Jurkat, Clone E6-1 (cell line): ENCODE data around the gene ELF1.
"Not testable (repeated sequence)": the region's sequence is repeated elsewhere in the genome, so short reads cannot be mapped to it uniquely, and the experiment has no call there.

ENCODE experiments used
- DNase-seq: peaks from one replicate; pipeline ENCODE4 v3.0.0-alpha.2; 2011; ENCODE audit warnings: low read depth, low spot score
- H3K4me3 ChIP-seq: 2 replicates; pipeline ENCODE4 v1.5.1; 2011; ENCODE audit warnings: mild to moderate bottlenecking, low read length, control low read depth, moderate library complexity

ELF1 gene

DNA sequence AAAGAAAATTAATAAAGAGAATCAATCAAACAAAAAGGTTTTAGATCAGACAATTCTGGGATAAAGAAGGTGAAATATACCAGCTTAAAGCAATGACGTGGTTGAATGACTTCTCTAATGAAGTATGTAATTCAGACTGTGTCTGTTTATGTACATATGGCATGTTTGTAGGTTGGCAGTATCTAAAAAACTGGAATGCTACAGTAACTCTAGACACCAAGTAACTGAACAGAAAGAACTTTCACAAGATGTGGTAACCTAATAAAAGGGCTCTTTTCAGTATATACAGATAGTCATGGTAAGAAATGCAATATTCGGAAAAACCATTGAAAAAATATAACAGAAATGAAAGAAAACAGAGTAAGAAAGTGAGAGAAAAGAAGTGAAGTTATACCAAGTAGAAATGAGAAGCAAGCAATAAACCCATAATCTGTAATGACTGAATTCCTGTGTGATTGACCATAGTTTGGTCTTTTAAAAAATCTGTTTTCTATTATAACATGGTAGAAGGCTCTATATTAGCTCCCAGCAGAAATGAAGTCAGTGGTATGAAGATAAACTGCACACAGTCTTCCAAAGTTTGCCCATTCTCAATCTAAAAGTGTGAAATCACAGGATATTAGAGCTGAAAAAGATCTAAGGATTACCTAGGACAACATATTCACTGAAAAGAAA is 31.4 kb downstream of the ELF1 start:
- no peak overlapping the region for H3K4me3 ChIP-seq
- no peak for DNase-seq

DNA sequence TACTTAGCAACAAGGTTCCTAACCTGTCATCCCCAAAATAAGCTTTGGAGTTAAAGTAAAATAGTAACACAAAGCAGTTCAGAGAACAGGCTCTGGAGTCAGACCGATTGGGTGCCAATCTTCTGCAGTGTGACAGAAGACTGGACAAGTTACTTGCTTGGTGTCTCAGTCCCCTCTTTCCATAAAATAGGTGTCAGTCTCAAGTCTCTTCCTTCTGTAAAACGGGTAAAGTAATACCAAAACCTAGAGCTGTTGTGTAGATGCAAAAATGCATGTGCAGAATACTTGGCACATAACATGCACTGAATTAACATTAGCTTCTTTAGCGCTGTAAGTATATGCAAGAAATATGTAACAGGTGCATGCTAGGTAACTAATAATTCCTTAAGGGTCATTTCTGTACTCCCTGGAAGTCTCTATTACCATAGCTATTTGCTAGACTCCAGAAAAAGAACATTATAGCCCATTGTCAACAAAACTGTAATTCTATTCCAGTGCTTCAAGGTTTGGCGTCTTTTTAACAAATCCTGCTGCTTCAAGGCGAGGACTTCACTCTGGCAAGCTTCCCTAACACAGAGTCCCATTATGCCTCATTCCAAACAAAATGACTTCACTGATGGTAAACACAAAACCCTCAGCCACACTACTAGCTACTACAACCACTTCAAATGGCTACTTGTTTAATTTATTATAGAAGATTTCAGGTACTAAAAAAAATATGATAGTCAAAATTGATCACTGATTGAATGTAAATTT is 32.8 kb downstream of the ELF1 start:
- no peak for DNase-seq
- H3K4me3 ChIP-seq, result no peak overlapping the region

DNA sequence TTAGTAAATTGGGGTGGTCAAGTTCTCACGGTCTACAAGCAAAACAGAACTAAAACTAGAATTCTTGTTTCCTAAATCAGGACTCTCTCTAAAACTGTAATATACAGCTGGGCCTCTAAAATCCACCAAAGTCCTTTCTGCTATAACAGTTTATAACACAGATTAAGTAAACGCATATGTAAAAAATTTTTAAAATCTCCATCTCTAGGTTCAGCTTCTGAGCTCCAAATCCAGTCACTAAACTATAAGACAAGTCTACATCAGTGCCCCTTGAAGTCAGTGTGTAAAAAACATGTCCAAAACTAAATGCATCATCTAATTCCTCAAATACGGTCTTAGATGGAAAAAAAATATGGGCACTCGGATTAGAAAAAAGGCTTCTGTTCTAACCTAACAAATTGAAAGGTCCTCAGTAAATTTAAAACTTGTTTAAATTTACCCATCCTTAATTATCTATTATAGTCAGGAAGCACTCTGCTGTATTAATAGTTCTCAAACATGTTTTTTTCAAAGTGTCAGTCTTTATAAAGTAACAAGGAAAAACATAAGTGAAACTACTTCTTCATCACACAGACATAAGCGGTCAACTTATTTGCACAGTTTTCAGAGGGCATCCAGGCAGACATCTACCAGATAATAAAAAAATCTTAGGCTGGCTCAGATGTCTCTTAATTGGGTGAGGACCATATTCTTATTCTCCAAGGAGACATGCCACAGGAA is 33.6 kb downstream of the ELF1 start:
- DNase-seq, result no peak
- peak overlapping the region; percentile 40 for H3K4me3 ChIP-seq

DNA sequence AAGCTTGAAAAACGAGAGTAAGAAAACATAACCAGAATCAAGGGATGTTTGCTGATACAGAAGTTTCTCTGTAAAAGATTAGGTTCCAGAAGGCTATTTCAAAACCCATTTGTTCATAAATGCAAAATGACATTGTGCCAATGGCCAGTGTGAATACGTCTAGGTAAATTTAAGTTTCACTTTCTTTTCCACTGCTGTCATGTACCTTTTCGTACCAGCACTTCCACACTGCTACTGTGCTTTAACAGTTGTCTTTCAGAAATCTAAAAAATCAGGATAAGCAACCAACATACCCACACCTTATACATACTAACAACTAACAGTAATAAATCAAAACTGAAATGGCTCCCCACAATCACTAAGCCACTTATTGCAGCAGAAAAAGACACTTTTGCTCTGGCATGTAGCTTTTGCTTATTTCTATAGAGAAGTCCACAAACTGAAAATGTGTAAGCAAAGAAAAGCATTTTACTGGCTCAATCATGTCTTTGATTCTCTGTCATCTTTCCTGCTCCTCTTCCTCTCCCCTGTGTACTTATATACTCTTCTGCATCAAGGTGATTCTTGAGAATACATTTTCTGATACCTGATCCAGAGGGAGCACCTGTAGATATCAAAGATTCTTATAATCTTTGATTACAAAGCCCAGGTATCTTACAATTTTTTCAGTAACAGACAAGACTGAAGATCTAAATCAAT is 34.3 kb downstream of the ELF1 start:
- peak overlapping the region; percentile 40 for H3K4me3 ChIP-seq
- DNase-seq, result no peak

DNA sequence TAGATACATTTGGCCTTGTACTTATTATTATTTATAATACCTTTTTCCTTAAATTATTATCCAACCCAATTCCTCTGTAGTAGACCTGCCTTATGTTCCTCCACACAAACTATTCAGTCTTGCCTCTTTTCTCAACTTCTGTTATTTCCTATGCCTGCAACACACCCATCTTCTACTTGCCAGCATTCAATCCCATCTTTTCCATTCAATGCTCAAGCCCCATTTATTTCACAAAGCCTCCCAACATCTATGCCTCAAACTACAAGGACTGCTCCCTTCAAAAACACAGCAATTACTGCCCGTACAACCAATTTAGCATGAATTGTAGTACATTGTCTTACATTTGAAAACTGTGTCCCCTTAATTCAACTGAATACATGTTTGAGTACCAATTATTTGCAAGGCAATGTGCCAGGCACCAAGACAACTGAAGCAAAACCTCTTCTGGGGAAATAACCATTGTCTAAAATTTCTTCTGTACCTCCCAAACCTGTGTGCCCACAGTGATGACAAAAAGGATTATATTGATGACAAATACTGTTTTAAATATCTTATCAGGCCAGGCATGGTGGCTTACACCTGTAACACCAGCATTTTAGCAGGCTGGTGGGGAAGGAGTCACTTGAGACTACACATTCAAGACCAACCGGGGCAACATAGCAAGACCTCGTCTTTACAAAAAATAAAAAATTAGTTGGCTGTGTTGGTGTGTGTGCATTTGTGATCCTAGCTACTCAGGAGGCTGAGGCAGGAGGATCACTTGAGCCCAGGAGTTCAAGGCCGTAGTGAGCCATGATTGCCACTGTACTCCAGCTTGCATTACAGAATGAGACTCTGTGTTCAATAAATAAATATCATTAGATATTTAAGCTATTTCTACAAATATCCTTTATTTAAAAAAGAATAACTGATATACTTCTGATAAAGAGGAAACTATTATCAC is 35.1 kb downstream of the ELF1 start:
- H3K4me3 ChIP-seq, result peak overlapping the region; percentile 40
- no peak for DNase-seq

DNA sequence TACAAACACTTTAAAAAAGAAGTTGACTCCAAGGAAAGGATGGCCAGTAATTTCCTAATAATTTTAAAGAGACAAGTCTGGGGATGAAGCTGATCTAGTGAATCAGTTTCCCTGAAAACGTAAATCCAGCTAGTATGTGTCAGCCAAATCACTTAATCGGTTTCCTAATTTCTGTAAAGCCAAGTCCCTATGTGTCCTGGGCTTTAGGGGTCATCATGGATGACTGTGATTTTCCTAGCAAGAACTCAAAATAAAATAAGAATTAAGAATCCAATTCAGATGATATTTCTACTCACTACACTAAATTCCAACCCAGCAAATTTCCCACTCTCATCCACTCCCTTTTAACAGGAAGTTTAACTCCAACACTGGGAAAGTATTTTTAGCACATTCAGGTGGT is 35.9 kb downstream of the ELF1 start:
- peak overlapping the region; percentile 40 for H3K4me3 ChIP-seq
- DNase-seq, result no peak

DNA sequence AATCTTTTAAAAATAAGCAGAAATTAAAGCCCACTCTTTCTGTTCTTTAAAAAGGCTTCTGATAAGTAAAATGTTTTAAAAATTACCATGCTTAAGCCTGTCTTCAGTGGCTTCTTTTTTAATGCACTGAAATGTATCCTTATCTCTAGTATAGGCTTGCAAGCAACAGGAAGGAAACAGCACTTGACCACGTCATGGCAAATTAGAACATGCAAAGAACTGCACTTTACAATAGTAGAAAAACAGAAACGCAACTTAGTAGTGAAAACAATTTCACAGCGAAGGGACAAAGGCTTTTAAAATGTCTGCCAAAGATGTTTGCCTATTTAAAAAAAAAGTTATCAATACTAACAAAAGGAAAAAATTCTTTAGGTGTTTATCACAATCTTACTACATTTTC is 36.3 kb downstream of the ELF1 start:
- peak; percentile 88 for DNase-seq
- peak overlapping the region; percentile 40 for H3K4me3 ChIP-seq

DNA sequence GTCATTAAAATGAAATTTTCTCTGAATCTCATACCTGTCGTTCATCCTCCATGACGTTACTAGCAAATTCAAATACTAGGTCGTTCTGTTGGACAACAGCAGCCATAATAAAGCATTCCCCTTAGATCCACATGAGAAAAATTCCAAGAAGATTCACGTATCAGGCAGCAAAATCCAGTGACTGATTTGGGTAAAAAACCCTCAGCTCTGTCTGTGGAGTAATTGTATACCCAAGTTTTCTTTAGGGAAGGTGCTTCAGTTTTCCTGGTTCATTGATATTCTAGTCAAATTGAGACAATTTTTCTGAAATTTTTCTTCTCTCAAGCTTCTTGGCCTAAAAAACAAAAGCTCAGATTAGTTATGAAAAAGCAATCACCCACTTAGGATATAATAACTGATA is 37.2 kb downstream of the ELF1 start:
- no peak for DNase-seq
- peak overlapping the region; percentile 40 for H3K4me3 ChIP-seq

DNA sequence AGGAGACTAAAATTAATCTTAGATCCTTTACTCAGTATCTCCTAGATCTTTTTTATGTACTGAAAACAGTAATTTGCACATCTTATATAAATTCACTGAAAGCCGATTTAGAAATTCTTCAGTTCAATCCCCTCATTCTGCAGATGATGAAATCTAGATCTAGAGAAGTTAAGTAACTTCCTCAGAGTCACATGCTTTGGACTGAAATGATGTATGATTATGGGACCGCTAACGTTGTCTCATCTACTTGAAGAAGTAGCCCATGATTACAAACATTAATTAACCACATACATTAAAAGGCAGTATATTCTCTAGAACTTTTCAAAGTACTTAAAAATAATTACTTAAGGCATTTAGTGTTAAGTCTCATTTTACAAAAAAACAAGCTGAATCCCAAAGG is 37.8 kb downstream of the ELF1 start:
- no peak for DNase-seq
- peak overlapping the region; percentile 40 for H3K4me3 ChIP-seq

DNA sequence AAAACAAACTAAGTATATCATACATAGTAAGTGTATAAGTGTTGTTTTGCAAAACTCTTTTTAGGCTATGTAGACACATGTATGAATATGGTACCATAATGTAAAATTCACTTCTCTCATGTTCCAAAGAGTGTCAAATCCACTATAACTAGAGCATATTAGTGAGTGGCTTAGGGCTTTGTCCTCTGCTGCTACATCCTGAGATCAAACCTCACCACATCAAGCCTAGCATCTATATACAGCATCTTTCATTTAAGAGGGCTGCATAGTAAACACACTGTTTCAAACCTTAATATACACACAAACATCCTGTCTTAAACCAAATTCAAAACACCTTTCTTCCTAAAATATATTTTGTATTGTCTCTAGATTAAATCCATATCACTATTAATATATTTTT is 38.7 kb downstream of the ELF1 start:
- DNase-seq, result peak; percentile 82
- H3K4me3 ChIP-seq, result no peak overlapping the region

DNA sequence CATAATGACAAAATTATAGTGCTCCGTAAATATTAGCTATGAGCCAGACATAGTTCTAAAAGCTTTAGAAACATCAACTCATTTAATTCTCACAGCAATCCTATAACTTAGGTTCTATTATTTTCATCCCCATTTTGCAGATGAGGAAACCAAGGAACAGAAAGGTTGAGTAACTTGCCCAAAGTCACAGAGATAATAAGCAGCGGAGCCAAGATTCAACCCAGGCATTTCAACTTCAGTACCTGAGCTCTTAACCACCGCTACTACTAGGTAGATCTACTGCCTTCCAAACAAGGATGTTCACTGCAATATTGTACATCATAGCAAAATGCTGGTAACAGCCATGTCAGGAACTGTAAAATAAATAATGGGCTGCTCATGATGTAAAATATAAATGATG is 39.9 kb downstream of the ELF1 start:
- no peak overlapping the region for H3K4me3 ChIP-seq
- no peak for DNase-seq

DNA sequence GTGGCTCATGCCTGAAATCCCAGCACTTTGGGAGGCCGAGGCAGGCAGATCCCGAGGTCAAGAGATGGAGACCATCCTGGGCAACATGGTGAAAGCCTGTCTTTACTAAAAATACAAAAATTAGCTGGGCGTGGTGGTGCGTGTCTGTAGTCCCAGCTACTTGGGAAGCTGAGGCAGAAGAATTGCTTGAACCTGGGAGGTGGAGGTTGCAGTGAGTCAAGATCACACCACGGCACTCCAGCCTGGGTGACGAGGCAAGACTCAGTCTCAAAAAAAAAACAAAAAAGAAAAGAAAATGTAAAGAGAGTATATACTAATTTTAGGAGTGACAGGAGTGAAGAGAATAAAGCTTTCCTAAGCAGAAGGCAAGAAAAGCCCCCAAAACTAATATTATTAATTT is 41.0 kb downstream of the ELF1 start:
- H3K4me3 ChIP-seq, DNase-seq: not testable (repeated sequence)

DNA sequence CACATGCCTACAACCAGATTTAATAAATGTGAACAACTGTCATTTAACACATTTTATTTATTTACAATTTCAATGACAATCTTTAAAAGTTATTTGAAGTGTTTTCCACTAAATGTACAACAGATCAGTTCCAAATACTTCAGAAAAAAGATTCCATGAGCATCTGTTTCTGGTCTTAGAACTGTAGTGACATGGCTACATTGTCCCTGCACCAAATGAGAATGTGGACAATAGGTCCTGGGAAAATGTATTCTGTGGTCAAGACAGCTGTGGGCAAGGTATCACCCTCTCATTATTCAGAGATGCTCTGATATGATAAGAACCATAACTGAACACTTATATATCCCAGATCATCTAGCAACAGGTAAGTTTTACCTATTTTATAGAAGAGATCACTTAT is 43.7 kb downstream of the ELF1 start:
- DNase-seq, result no peak
- H3K4me3 ChIP-seq, result no peak overlapping the region

DNA sequence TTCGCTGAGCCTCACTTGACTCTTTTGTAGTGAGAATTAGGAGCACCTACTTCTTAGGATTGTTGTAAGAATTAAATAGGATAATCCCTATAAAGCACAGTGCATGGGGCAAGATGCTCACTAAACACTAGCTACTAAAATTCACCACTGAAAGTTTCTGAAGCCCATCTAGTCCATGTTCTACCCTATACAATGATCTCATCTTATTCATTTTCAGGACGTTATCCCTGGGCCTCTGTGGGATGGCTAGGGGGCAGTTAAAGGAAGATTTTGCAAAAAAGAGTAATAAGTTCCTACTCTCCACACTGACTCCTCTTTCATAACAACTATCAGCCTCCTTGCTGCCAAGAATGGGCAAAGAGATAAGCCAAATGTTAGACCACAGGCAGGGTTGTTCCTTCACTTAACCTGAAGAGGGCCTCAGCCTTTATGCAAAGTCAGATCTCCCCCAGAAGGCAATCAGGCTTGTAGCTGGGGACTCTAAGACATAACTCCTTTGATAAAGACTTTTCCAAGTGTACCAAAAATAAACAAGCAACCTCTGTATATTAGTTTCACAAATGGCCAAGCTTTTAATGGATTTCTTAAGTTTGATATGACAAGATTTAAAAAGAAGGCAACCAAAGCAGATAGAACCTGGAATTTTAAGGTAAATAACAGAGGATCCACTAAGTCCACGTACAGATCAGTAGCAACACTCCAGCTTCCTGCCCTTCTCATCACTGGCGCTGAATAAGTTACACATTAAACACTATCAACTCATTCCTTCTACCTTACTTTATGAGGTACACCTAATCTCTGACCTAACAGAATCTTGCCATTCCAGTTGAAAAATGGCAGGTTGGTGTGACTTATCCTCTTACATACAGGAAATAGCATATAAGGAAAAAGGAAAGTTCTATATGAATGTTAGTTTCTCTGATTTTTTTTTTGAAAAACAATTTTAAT is 44.4 kb downstream of the ELF1 start:
- peak; percentile 83 for DNase-seq
- no peak overlapping the region for H3K4me3 ChIP-seq

DNA sequence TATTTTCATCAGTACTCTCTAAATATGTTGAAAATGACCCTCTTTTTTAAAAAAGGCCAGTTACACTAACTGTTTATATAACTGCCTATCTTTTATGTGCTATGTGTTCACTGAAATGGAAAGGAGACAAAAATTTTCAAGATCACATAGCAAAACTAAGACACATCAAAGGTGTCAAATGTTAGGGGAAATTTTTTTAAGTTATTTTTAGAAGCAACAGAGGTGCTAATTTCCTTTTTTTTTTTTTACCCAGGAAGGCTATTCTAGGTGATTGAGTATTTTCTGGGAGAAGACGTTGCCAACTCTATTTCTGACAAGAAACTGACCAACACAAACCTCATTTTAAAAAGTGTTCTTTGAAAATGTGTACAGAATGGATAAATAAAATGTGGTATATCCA is 45.7 kb downstream of the ELF1 start:
- no peak for DNase-seq
- H3K4me3 ChIP-seq, result no peak overlapping the region

DNA sequence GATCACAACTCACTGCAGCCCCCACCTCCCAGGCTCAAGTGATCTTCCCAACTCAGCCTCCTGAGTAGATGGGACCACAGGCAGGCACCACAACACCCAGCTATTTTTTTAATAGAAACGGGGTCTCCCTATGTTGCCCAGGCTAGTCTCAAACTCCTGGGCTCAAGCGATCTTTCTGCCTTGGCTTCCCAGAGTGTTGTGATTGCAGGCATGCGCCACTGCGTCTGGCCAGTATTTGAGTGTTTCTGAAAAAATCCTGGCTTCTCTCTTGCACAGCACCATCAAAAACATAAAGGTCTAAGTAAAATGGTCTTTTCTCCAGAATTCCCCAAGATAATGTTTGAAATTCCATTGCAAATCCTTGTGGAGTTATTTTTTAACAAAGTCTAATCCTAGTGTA is 47.8 kb downstream of the ELF1 start:
- H3K4me3 ChIP-seq, result no peak overlapping the region
- no peak for DNase-seq

DNA sequence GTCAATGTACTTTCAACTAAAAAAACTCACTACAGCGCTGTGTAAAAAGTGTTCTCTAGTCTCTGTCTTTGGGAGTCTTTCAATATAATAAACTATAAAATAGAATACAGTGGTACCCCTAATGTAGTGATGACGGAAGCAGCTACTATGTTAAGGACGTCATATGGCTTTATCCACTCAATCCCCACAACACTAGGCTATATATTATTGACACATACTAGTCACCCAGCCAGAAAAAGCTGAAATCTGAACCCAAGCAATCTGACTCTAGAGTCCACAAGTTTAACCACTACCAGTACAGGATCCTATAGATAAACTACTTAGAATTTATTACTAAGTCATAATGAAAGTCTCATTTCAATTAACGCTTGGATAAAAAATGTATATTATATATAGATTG is 48.3 kb downstream of the ELF1 start:
- no peak overlapping the region for H3K4me3 ChIP-seq
- no peak for DNase-seq
